Ishikawa (cell line): ENCODE data around the gene NUMB.

Experiments used
- CEBPB ChIP-seq: IDR thresholded peaks from 2 replicates; pipeline ENCODE4 v1.6.1; 2012
- CREB1 ChIP-seq: IDR thresholded peaks from 2 replicates; pipeline ENCODE4 v1.6.1; 2012; ENCODE audit warnings: low read depth
- EGR1 ChIP-seq: IDR thresholded peaks from 2 replicates; pipeline ENCODE4 v1.6.1; 2012
- EP300 ChIP-seq: IDR thresholded peaks from 2 replicates; pipeline ENCODE4 v1.6.1; 2012; ENCODE audit warnings: borderline replicate concordance
- FOXM1 ChIP-seq: IDR thresholded peaks from 2 replicates; pipeline ENCODE4 v1.6.1; 2012; ENCODE audit warnings: low read depth, borderline replicate concordance
- NFIC ChIP-seq: IDR thresholded peaks from 2 replicates; pipeline ENCODE4 v1.6.1; 2012
- RAD21 ChIP-seq: IDR thresholded peaks from 2 replicates; pipeline ENCODE4 v1.6.1; 2012; ENCODE audit warnings: low read depth
- TAF1 ChIP-seq: IDR thresholded peaks from 2 replicates; pipeline ENCODE4 v1.6.1; 2012; ENCODE audit warnings: low read depth, mild to moderate bottlenecking
- TCF12 ChIP-seq: IDR thresholded peaks from 2 replicates; pipeline ENCODE4 v1.6.1; 2012; ENCODE audit warnings: low read depth
- TEAD4 ChIP-seq: IDR thresholded peaks from 2 replicates; pipeline ENCODE4 v1.6.1; 2012
- YY1 ChIP-seq: IDR thresholded peaks from 2 replicates; pipeline ENCODE4 v1.6.1; 2012; ENCODE audit warnings: low read depth
- ZBTB7A ChIP-seq: IDR thresholded peaks from 2 replicates; pipeline ENCODE4 v1.6.1; 2012; ENCODE audit warnings: low read depth
- TF ChIP-seq, protein P1 (sequence below): IDR thresholded peaks from 2 replicates; pipeline ENCODE4 v1.6.1; 2012
- TF ChIP-seq, protein P2 (sequence below): IDR thresholded peaks from 2 replicates; pipeline ENCODE4 v1.6.1; 2012
- TF ChIP-seq, protein P3 (sequence below): IDR thresholded peaks from 2 replicates; pipeline ENCODE4 v1.6.1; 2012; ENCODE audit warnings: low read depth, mild to moderate bottlenecking

The NUMB gene

DNA sequence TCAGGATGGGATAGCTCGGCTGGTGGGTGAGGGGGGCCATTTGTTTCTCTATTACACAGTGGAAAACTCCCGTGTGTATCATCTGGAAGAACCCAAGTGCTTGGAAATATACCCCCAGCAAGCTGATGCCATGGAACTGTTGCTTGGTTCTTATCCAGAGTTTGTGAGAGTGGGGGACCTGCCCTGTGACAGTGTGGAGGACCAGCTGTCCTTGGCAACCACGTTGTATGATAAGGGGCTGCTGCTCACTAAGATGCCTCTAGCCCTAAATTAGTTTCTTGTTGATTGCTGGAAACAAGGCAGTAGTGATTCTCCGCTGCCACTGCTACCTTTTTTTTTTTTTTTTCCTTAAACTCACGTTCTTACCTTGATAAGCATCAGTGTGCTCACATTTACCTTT is 34.3 kb upstream of the NUMB start:
- no peak for TF ChIP-seq ZBTB7A
- no peak for TF ChIP-seq TAF1
- TF ChIP-seq, protein P1, sequence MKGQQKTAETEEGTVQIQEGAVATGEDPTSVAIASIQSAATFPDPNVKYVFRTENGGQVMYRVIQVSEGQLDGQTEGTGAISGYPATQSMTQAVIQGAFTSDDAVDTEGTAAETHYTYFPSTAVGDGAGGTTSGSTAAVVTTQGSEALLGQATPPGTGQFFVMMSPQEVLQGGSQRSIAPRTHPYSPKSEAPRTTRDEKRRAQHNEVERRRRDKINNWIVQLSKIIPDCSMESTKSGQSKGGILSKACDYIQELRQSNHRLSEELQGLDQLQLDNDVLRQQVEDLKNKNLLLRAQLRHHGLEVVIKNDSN: no peak
- TF ChIP-seq EGR1: no peak
- TF ChIP-seq EP300: no peak
- TF ChIP-seq TCF12: no peak
- TF ChIP-seq, protein P2, sequence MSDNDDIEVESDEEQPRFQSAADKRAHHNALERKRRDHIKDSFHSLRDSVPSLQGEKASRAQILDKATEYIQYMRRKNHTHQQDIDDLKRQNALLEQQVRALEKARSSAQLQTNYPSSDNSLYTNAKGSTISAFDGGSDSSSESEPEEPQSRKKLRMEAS: no peak
- TF ChIP-seq, protein P3, sequence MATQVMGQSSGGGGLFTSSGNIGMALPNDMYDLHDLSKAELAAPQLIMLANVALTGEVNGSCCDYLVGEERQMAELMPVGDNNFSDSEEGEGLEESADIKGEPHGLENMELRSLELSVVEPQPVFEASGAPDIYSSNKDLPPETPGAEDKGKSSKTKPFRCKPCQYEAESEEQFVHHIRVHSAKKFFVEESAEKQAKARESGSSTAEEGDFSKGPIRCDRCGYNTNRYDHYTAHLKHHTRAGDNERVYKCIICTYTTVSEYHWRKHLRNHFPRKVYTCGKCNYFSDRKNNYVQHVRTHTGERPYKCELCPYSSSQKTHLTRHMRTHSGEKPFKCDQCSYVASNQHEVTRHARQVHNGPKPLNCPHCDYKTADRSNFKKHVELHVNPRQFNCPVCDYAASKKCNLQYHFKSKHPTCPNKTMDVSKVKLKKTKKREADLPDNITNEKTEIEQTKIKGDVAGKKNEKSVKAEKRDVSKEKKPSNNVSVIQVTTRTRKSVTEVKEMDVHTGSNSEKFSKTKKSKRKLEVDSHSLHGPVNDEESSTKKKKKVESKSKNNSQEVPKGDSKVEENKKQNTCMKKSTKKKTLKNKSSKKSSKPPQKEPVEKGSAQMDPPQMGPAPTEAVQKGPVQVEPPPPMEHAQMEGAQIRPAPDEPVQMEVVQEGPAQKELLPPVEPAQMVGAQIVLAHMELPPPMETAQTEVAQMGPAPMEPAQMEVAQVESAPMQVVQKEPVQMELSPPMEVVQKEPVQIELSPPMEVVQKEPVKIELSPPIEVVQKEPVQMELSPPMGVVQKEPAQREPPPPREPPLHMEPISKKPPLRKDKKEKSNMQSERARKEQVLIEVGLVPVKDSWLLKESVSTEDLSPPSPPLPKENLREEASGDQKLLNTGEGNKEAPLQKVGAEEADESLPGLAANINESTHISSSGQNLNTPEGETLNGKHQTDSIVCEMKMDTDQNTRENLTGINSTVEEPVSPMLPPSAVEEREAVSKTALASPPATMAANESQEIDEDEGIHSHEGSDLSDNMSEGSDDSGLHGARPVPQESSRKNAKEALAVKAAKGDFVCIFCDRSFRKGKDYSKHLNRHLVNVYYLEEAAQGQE: no peak
- TF ChIP-seq CREB1: no peak
- no peak for TF ChIP-seq YY1
- no peak for TF ChIP-seq RAD21
- no peak for TF ChIP-seq TEAD4
- TF ChIP-seq FOXM1: no peak
- TF ChIP-seq CEBPB: no peak

DNA sequence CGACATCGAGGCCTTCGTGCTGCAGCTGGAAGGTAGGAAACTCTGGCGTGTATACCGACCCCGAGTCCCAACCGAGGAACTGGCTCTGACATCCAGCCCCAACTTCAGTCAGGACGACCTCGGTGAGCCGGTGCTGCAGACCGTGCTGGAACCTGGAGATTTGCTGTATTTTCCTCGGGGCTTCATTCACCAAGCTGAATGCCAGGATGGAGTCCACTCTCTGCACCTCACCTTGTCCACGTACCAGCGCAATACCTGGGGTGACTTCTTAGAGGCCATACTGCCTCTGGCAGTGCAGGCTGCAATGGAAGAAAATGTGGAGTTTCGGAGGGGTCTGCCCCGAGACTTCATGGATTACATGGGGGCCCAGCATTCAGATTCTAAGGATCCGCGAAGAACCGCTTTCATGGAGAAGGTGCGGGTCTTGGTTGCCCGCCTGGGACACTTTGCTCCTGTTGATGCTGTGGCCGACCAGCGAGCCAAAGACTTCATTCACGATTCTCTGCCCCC is 33.8 kb upstream of the NUMB start:
- no peak for TF ChIP-seq EGR1
- no peak for TF ChIP-seq NFIC
- no peak for TF ChIP-seq CEBPB
- TF ChIP-seq, protein P1: no peak
- TF ChIP-seq, protein P3: no peak
- TF ChIP-seq, protein P2: no peak
- TF ChIP-seq TEAD4: no peak
- no peak for TF ChIP-seq FOXM1
- TF ChIP-seq YY1: no peak
- TF ChIP-seq TCF12: no peak
- TF ChIP-seq EP300: no peak

DNA sequence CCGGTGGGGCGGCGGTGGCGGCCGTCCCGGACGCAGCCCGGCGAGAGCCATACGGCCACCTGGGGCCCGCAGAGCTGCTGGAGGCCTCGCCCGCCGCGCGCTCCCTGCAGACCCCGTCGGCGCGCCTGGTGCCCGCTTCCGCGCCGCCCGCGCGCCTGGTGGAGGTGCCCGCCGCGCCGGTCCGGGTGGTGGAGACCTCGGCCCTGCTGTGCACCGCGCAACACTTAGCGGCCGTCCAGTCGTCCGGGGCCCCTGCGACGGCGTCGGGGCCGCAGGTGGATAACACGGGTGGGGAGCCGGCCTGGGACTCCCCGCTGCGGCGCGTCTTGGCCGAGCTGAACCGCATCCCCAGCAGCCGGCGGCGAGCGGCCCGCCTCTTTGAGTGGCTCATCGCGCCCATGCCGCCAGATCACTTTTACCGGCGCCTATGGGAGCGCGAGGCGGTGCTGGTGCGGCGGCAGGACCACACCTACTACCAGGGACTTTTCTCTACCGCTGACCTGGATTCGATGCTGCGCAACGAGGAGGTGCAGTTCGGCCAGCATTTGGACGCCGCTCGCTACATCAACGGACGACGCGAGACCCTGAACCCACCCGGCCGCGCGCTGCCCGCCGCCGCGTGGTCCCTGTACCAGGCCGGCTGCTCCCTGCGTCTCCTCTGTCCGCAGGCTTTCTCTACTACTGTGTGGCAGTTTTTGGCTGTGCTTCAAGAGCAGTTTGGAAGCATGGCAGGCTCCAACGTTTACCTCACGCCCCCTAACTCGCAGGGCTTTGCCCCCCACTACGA is 33.1 kb upstream of the NUMB start:
- no peak for TF ChIP-seq FOXM1
- no peak for TF ChIP-seq TCF12
- TF ChIP-seq CEBPB: no peak
- no peak for TF ChIP-seq CREB1
- no peak for TF ChIP-seq ZBTB7A
- TF ChIP-seq YY1: no peak
- TF ChIP-seq, protein P2: no peak
- TF ChIP-seq RAD21: no peak
- TF ChIP-seq, protein P3: no peak
- no peak for TF ChIP-seq TAF1
- no peak for TF ChIP-seq NFIC
- no peak for TF ChIP-seq EP300
- TF ChIP-seq, protein P1: no peak
- no peak for TF ChIP-seq EGR1
- no peak for TF ChIP-seq TEAD4
